Smooth muscle cell (in vitro differentiated cells): ENCODE results near the gene CCDC24. TPM values are rescaled to one million over a fixed set of nuclear protein-coding genes. Genes with fewer than 3 reads are reported as not detected.

Source experiments
- DNase-seq: peaks from one replicate; lab custom pipeline; 2025; ENCODE audit not compliant: unreplicated experiment; lab: John Stamatoyannopoulos, UW
- H2AFZ ChIP-seq: fragments of 200-600 bp; sonication (generic); 2 replicates; pipeline ENCODE4 v1.6.0; 2016; ENCODE audit warnings: antibody characterized with exemption, low read depth, mild to moderate bottlenecking
- H3F3A ChIP-seq: fragments of 200-600 bp; sonication (generic); 2 replicates; pipeline ENCODE4 v1.6.0; 2017; ENCODE audit warnings: antibody characterized with exemption, low read depth
- H3K27ac ChIP-seq: fragments of 200-600 bp; sonication (generic); 2 replicates; pipeline ENCODE4 v1.5.1; 2016; ENCODE audit warnings: low read depth, mild to moderate bottlenecking
- H3K27me3 ChIP-seq: fragments of 200-600 bp; sonication (generic); 2 replicates; pipeline ENCODE4 v1.6.1; 2016; ENCODE audit warnings: low read depth, mild to moderate bottlenecking
- H3K36me3 ChIP-seq: fragments of 200-600 bp; sonication (generic); 2 replicates; pipeline ENCODE4 v1.5.1; 2016; ENCODE audit warnings: low read depth
- H3K4me1 ChIP-seq: fragments of 200-600 bp; sonication (generic); 2 replicates; pipeline ENCODE4 v1.5.1; 2016; ENCODE audit warnings: low read depth
- H3K4me2 ChIP-seq: fragments of 200-600 bp; sonication (generic); 2 replicates; pipeline ENCODE4 v1.6.0; 2016; ENCODE audit warnings: mild to moderate bottlenecking
- H3K4me3 ChIP-seq: fragments of 200-600 bp; sonication (generic); 2 replicates; pipeline ENCODE4 v1.5.1; 2016; ENCODE audit warnings: mild to moderate bottlenecking
- H3K79me2 ChIP-seq: fragments of 200-600 bp; sonication (generic); 2 replicates; pipeline ENCODE4 v1.6.0; 2016; ENCODE audit warnings: low read depth, mild to moderate bottlenecking
- H3K9ac ChIP-seq: fragments of 200-600 bp; sonication (generic); 2 replicates; pipeline ENCODE4 v1.6.0; 2016; ENCODE audit warnings: low read depth
- H3K9me3 ChIP-seq: fragments of 200-600 bp; sonication (generic); replicated peaks from 2 replicates; pipeline ENCODE4 v1.5.1; 2016; ENCODE audit warnings: low read depth
- H4K20me1 ChIP-seq: fragments of 200-600 bp; sonication (generic); 2 replicates; pipeline ENCODE4 v1.6.0; 2016; ENCODE audit warnings: low read depth
- WGBS: methylation state at CpG from one replicate; pipeline ENCODE4 v1.1.7; 2016; ENCODE audit warnings: low lambda C conversion rate; 5-methylcytosine and 5-hydroxymethylcytosine counted together
- polyA plus RNA-seq: library from polyadenylated mRNA; unstranded; fragments of >200 nt; fragmentation: Nextera tagmentation; extraction: Ambion mirVana; gene quantifications from 2 replicates; pipeline ENCODE4 v1.2.1, GENCODE V29; 2016
- total RNA-seq: library from RNA; depleted of rRNA; stranded (reverse); fragments of >200 nt; gene quantifications from 2 replicates; pipeline ENCODE4 v1.2.3, GENCODE V29; 2014
- TF ChIP-seq, protein P1 (sequence below): fragments of 200-600 bp; sonication (generic); IDR thresholded peaks from 2 replicates; pipeline ENCODE4 v1.5.1; 2017; ENCODE audit warnings: borderline replicate concordance, mild to moderate bottlenecking, antibody characterized with exemption; ENCODE audit not compliant: insufficient read depth, poor library complexity, severe bottlenecking

The CCDC24 gene
- total and polyA plus RNA-seq, 2 experiments from 2014 or later: 6.5 to 11.4 TPM

DNA sequence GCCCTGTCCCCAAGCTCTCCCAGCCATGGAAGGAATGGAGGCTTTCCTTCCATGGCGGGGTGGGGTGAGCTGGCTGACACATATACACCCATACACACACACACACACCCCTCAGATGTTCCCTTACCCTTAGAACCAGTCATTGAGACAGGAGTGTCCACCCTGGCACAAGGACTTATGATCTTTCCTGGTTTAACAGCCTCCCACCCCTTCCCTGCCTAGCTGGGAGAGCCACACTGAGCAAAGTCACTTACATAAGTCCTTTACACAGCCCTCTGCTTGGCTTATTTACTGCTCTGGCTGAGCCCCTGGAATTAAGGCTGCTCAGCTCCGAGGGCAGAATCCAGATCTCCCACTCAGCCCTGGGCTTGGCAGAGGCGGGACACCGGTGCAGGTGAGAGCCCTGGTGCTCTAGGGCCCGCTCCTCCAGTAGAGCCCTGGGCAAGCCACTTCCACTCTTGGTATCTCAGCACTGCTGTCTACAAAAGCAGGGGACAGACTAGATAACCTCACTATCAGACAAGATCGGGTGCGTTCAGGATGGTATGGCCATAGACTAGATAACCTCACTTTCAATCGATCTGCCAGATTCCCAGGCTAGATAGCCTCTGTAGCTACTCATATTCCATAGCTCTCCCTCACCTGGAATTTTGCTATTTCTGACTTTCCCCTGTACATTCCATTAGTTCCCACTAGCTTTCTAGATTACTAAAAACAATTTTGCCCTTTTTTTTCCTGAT, 23.1 kb downstream of the CCDC24 start:
- WGBS: 85% methylated on average over 8 of the region's 8 CpGs
- Histone ChIP-seq H3K9me3 (no peaks in the 10 kb centered on the region), H3K4me1 (peaks cover 7% of the 10 kb centered on the region), H3K27ac (no peak overlapping the region), H3K79me2 (no peaks in the 10 kb centered on the region), H3K27me3 (no peaks in the 10 kb centered on the region), H3K9ac (no peak overlapping the region), H2AFZ (no peak overlapping the region), H3K36me3 (no peaks in the 10 kb centered on the region), H3K4me2 (no peak overlapping the region), H3F3A (no peaks in the 10 kb centered on the region), H3K4me3 (no peak overlapping the region), H4K20me1 (peaks cover 5% of the 10 kb centered on the region)
- TF ChIP-seq, protein P1, sequence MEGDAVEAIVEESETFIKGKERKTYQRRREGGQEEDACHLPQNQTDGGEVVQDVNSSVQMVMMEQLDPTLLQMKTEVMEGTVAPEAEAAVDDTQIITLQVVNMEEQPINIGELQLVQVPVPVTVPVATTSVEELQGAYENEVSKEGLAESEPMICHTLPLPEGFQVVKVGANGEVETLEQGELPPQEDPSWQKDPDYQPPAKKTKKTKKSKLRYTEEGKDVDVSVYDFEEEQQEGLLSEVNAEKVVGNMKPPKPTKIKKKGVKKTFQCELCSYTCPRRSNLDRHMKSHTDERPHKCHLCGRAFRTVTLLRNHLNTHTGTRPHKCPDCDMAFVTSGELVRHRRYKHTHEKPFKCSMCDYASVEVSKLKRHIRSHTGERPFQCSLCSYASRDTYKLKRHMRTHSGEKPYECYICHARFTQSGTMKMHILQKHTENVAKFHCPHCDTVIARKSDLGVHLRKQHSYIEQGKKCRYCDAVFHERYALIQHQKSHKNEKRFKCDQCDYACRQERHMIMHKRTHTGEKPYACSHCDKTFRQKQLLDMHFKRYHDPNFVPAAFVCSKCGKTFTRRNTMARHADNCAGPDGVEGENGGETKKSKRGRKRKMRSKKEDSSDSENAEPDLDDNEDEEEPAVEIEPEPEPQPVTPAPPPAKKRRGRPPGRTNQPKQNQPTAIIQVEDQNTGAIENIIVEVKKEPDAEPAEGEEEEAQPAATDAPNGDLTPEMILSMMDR: no peak
- DNase-seq: no peak

DNA sequence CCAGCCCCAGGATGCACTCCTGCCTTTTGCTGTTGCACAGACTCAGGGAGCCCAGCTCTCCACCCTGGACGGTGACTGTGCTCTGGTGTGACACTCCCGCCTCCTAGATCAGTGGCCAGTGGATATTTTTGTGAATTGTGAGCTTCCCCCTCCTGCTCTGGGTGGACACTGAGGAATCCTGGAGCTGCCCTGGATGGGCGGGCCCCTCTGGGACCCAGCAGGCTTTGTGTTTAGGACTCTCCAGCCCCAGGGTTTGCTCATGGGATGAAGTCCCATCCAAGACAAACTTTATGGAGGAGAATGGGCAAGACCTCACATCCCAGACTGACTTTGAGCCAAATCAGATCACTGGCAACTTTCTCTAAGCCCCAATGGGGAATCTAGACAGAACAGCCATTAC, 23.8 kb downstream of the CCDC24 start:
- no peak for DNase-seq
- no peak overlapping the region for H3K4me2 ChIP-seq
- 95% methylated on average over 3 of the region's 3 CpGs for WGBS
- no peak overlapping the region for H3K9ac ChIP-seq
- peaks cover 5% of the 10 kb centered on the region for H4K20me1 ChIP-seq
- no peaks in the 10 kb centered on the region for H3K27me3 ChIP-seq
- no peaks in the 10 kb centered on the region for H3K79me2 ChIP-seq
- no peak overlapping the region for H3K4me3 ChIP-seq
- H3K36me3 ChIP-seq: no peaks in the 10 kb centered on the region
- H3F3A ChIP-seq: no peaks in the 10 kb centered on the region
- H3K27ac ChIP-seq: no peak overlapping the region
- H3K9me3 ChIP-seq: no peaks in the 10 kb centered on the region
- H3K4me1 ChIP-seq: peaks cover 7% of the 10 kb centered on the region
- TF ChIP-seq, protein P1: no peak
- H2AFZ ChIP-seq: no peak overlapping the region

GRCh38 chr1:44016041-44016889, 24.9 kb downstream of the CCDC24 start:
- 94% methylated on average over 17 of the region's 20 CpGs for WGBS
- H3F3A ChIP-seq: no peaks in the 10 kb centered on the region
- no peak overlapping the region for H3K9ac ChIP-seq
- no peaks in the 10 kb centered on the region for H3K27me3 ChIP-seq
- no peak overlapping the region for H3K4me3 ChIP-seq
- no peaks in the 10 kb centered on the region for H3K79me2 ChIP-seq
- H3K9me3 ChIP-seq: no peaks in the 10 kb centered on the region
- H3K36me3 ChIP-seq: no peaks in the 10 kb centered on the region
- peaks cover 5% of the 10 kb centered on the region for H4K20me1 ChIP-seq
- no peak for DNase-seq
- H3K4me2 ChIP-seq: no peak overlapping the region
- no peak overlapping the region for H3K27ac ChIP-seq
- TF ChIP-seq, protein P1: no peak
- H2AFZ ChIP-seq: no peak overlapping the region
- peaks cover 7% of the 10 kb centered on the region for H3K4me1 ChIP-seq
